Urinary bladder (tissue), 4 donors: ENCODE results near the gene DHRSX. TPM values are rescaled to one million over a fixed set of nuclear protein-coding genes. Genes with fewer than 3 reads are reported as not detected.
"Not testable (repeated sequence)": the region's sequence is repeated elsewhere in the genome, so short reads cannot be mapped to it uniquely, and the experiment has no call there.

Source experiments
- DNase-seq: peaks from one replicate; pipeline ENCODE4 v3.0.0-alpha.2; 2015; ENCODE audit errors: extremely low spot score
- H3K27ac ChIP-seq: one replicate; pipeline ENCODE4 v1.5.1; 2013; ENCODE audit warnings: low read depth, mild to moderate bottlenecking, moderate library complexity
- H3K36me3 ChIP-seq: one replicate; pipeline ENCODE4 v1.6.1; 2013; ENCODE audit warnings: mild to moderate bottlenecking, moderate library complexity; ENCODE audit not compliant: insufficient read depth
- H3K4me1 ChIP-seq: one replicate; pipeline ENCODE4 v1.6.1; 2013; ENCODE audit warnings: mild to moderate bottlenecking, moderate library complexity; ENCODE audit not compliant: insufficient read depth
- H3K4me3 ChIP-seq: one replicate; pipeline ENCODE4 v1.5.1; 2013; ENCODE audit warnings: low read depth, low read length
- WGBS: extraction: QIAGEN DNeasy Blood & Tissue Kit; methylation state at CpG from one replicate; pipeline ENCODE4 v1.1.7; 2013; 5-methylcytosine and 5-hydroxymethylcytosine counted together
- polyA plus RNA-seq: library from polyadenylated mRNA; stranded (reverse); fragments of 200-250 nt; gene quantifications from one replicate; pipeline ENCODE4 v1.2.3, GENCODE V29; 2013
- total RNA-seq: library from RNA; depleted of rRNA; stranded (reverse); fragments of >200 nt; gene quantifications from one replicate; pipeline ENCODE4 v1.2.3, GENCODE V29; 2014
- donor health status: healthy with polysubstance abuse.
- donor health status: healthy.

The DHRSX gene
- total and polyA plus RNA-seq, 2 donors: 17.3 to 19.9 TPM

- no peak overlapping the region for H3K4me3 ChIP-seq
- H3K36me3 ChIP-seq: no peaks in the 10 kb centered on the region
- WGBS: 85% methylated on average over 9 of the region's 9 CpGs
- no peaks in the 10 kb centered on the region for H3K4me1 ChIP-seq
- DNase-seq: no peak
- no peak overlapping the region for H3K27ac ChIP-seq
These were observed 8.0 kb upstream of the DHRSX start for GRCh38 chrX:2508648-2509335.

GRCh38 chrX:2507904-2508627 lies 7.3 kb upstream of the DHRSX start:
- Histone ChIP-seq H3K27ac (no peak overlapping the region), H3K36me3 (no peaks in the 10 kb centered on the region), H3K4me3 (no peak overlapping the region), H3K4me1 (no peaks in the 10 kb centered on the region)
- no peak for DNase-seq
- WGBS: 65% methylated on average over 8 of the region's 8 CpGs

DNA sequence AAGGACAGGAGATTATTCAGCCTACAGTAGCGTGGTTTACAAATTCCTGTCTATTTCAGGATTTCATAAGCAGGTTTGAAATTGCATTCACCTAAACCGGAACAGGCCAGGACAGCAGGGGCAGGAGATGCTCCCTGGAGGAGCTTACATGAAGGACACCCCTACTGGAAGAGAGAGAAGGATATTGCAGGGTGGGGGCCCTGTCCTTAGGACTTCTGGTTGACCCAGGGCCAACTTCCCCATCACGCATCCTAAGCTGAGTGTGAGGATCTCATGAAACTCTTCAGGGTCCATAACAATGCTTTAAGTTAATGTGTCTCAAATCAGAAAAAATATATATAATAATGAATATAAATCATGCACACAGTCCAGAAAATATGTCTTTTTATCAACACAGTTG lies 6.4 kb upstream of the DHRSX start:
- H3K4me1 ChIP-seq: no peaks in the 10 kb centered on the region
- no peak for DNase-seq
- no peak overlapping the region for H3K27ac ChIP-seq
- H3K36me3 ChIP-seq: no peaks in the 10 kb centered on the region
- no peak overlapping the region for H3K4me3 ChIP-seq
- WGBS: 91% methylated on average over 3 of the region's 3 CpGs

DNA sequence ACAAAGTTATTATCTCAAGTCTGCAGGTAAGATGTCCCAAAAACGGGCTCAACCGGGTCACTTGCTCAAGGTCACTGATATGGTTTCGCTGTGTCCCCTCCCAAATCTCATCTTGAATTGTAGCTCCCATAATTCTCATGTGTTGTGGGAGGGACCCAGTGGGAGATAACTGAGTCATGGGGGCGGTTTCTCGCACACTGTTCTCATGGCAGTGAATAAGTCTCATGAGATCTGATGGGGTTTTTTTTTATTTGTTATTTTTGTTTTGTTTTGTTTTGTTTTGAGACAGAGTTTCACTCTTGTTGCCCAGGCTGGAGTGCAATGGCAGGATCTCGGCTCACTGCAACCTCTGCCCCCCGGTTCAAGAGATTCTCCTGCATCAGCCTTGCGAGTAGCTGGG lies 4.6 kb upstream of the DHRSX start:
- WGBS: 93% methylated on average over 8 of the region's 8 CpGs

GRCh38 chrX:2504706-2505332 lies 4.0 kb upstream of the DHRSX start:
- WGBS: 64% methylated on average over 7 of the region's 7 CpGs
- H3K36me3 ChIP-seq: no peaks in the 10 kb centered on the region
- H3K4me3 ChIP-seq: no peak overlapping the region
- DNase-seq: no peak
- H3K4me1 ChIP-seq: no peaks in the 10 kb centered on the region
- no peak overlapping the region for H3K27ac ChIP-seq

More for the DNA sequence above, 4.6 kb upstream of the DHRSX start:
- not testable (repeated sequence) for H3K36me3 ChIP-seq, DNase-seq, H3K4me1 ChIP-seq, H3K4me3 ChIP-seq, H3K27ac ChIP-seq

DNA sequence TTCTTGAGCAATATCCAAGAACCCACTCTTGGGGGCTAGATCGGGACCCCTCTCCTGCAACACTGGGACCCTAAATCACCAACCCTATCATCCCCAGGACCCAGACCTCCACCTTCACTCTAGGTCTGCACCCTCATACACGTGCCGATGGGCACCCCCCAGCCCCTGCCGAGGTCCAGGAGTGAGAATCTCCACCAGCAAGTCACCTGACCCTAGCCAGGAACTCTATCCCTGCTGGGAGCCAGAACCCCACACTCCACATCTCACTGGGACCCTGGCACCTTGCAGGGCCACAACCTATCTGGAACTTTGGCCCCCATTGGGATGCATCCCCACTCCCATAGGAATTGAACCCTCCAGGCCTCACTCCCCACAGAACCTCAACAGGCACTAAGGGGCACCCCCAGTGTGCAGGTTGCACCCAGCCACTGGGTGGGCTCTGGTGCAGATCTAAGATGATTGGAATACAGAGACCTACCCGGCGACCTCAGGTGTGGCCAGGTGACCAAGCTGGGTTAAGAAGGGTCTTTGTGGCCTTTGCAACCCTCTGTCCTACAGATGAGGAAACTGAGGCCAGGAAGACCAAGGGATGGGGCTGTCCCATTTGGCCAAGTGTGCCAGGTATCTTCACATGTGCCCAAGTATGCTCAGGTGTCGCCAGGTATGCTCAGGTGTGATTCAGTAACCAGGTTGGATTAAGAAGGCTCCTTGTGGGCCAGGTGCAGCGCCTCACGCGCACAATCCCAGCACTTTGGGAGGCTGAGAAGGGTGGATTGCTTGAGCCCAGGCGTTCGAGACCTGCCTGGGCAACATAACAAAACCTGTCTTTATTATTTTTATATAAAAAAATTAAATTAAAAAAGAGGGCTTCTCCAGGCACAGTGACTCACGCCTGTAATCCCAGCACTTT lies 3.1 kb upstream of the DHRSX start:
- no peaks in the 10 kb centered on the region for H3K4me1 ChIP-seq
- H3K4me3 ChIP-seq: no peak overlapping the region
- no peak for DNase-seq
- WGBS: 93% methylated on average over 13 of the region's 13 CpGs
- H3K36me3 ChIP-seq: no peaks in the 10 kb centered on the region
- no peak overlapping the region for H3K27ac ChIP-seq

DNA sequence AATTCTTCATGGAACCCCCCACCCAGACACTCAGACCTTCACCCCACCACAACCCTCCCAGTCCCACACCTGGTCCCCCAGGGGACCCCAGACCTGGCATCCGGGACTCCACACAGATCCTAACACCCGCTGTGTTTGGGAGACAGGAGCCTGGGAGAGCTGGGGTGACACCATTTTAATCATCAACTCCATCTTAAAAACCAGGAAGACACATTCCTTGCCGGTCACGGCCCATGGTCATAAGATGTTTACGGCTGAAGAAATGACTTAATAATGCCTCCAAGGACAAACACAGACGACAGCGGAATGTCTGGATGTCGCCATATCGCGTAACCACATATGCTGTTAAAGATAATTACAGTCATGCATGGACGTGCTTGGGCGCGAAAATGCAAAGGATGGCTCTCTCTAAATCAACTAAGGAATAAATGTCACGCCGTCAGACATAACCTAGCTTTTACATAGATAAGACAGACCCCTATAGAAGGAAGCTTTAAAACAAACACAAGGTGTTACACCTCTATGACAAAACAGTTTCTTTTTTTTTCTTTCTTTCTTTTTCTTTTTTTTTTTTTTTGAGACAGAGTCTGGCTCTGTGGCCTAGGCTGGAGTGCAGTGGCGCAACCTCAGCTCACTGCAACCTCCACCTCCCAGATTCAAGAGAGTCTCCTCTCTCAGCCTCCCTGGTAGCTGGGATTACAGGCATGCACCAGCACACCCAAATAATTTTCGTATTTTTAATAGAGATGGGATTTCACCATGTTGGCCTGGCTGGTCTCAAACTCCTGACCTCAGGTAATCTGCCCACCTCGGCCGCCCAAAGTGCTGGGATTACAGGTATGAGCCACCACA lies 2.1 kb upstream of the DHRSX start:
- no peak overlapping the region for H3K4me3 ChIP-seq
- no peak for DNase-seq
- H3K4me1 ChIP-seq: no peaks in the 10 kb centered on the region
- no peaks in the 10 kb centered on the region for H3K36me3 ChIP-seq
- H3K27ac ChIP-seq: no peak overlapping the region
- 45% methylated on average over 19 of the region's 19 CpGs for WGBS

DNA sequence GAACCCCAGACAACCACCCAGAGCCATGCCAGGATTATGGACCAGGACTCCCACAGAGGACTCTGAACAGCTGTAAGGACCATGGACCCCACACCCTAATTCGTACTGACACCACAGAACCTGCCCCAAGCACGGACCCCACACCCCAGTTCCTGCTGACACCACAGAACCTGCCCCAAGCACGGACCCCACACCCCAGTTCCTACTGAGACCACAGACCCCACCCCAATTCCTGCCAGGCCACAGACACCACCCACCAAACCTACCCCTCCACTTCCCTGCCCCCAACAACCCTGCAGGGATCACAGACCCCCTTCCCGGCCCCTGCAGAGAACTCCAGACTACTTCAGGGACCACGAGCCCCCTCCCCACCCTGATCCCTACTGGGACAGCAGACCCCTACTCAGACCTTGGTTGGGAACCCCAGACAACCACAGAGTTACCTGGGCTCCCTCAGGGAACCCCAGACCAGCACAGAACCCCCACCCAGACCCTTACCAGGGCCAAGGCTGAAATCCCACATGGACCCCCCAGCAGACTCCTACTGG lies 1.4 kb upstream of the DHRSX start:
- no peaks in the 10 kb centered on the region for H3K36me3 ChIP-seq
- DNase-seq: no peak
- H3K4me3 ChIP-seq: no peak overlapping the region
- H3K4me1 ChIP-seq: no peaks in the 10 kb centered on the region
- no peak overlapping the region for H3K27ac ChIP-seq
- 86% methylated on average over 5 of the region's 5 CpGs for WGBS

GRCh38 chrX:2501559-2502102 lies 855 bp upstream of the DHRSX start:
- no peak overlapping the region for H3K4me3 ChIP-seq

GRCh38 chrX:2500091-2500802 lies 529 bp downstream of the DHRSX start:
- Histone ChIP-seq H3K4me1 (no peaks in the 10 kb centered on the region), H3K4me3 (peak overlapping the region; percentile 98), H3K36me3 (no peaks in the 10 kb centered on the region), H3K27ac (peak overlapping the region; percentile 87)
- under 1% methylated on average over 69 of the region's 70 CpGs for WGBS
- DNase-seq: no peak

More at GRCh38 chrX:2501559-2502102, 855 bp upstream of the DHRSX start:
- Histone ChIP-seq H3K4me1 (no peaks in the 10 kb centered on the region), H3K27ac (no peak overlapping the region), H3K36me3 (no peaks in the 10 kb centered on the region)
- DNase-seq: no peak
- WGBS: 94% methylated on average over 5 of the region's 5 CpGs

DNA sequence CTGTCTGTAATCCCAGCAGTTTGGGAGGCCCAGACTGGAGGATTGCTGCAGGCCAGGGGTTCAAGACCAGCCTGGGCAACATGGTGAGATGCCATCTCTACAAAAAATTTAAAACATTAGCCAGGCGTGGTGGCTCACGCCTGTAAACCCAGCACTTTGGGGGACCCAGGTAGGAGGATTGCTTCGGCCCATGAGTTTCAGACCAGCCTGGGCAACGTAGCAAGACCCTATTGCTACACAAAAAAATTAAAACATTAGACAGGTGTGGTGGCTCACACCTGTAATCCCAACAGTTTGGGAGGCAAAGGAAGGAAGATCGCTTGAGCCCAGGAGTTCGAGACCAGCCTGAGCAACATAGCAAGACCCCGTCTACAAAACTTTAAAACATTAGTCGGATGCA lies 1.3 kb downstream of the DHRSX start:
- no peak for DNase-seq
- 82% methylated on average over 8 of the region's 8 CpGs for WGBS
- H3K4me3 ChIP-seq: peak overlapping the region; percentile 98
- peak overlapping the region; percentile 58 for H3K27ac ChIP-seq
- H3K36me3 ChIP-seq: no peaks in the 10 kb centered on the region
- H3K4me1 ChIP-seq: no peaks in the 10 kb centered on the region
